C1 segment of cervical spinal cord (tissue), 14 donors: ENCODE results near the gene FAM83D.
A peak's percentile ranks its signal among the peaks of the same experiment; 100 is the strongest.
"Not testable (repeated sequence)": the region's sequence is repeated elsewhere in the genome, so short reads cannot be mapped to it uniquely, and the experiment has no call there.

Experiments used
- DNase-seq, 14 donors: peaks; one replicate each; lab custom pipeline; 2025; lab: John Stamatoyannopoulos, UW

FAM83D gene

DNA sequence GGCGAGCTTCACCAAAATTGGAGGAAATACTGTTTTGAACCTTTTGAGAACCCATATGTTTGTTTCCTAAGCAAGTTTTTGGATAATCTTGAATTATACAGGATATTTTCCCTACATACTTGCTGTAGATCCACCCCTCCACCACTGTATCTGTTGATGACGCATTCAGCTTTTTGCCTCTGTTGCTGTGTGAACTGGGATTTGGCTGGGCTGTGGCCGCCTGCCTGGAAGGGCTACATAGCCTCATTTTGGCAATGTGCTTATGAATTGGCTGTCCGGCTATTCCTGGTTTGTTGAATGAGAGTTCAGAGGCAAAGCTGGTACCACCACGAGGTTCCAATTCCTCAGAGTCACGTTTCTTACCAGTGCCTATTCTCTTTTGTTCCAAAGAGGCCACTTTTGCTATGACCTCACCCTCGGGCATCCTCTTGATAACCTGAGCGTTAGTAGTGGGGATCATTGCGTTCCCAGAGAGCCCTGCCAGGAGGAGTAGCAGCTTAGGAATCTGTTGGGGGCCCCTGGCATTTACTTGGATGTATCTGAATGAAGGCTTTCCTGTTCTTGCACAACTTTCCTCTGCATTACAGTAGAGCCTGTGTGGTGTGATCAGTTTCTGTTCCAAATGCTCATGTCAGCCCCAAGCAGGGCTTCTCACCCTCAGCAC, 6.4 kb downstream of the FAM83D start:
- no peak for DNase-seq

DNA sequence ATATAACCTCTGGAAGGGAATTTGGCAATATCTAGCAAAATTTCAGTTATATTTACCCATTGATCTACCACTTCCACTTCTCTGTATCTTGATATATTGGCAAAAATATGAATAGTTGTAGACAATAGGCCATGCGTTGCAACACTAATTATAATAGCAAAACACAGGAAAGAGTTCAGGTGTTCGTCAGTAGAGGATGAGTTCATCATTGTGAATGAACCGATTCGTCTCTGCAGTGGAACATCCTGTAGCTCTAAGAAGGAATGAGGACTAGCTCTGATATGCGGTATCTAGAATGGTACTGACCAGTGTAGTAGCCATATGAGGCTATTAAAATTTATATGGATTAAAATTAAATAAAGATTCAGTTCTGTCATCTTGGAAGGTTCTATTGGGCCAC, 8.3 kb downstream of the FAM83D start:
- no peak for DNase-seq

DNA sequence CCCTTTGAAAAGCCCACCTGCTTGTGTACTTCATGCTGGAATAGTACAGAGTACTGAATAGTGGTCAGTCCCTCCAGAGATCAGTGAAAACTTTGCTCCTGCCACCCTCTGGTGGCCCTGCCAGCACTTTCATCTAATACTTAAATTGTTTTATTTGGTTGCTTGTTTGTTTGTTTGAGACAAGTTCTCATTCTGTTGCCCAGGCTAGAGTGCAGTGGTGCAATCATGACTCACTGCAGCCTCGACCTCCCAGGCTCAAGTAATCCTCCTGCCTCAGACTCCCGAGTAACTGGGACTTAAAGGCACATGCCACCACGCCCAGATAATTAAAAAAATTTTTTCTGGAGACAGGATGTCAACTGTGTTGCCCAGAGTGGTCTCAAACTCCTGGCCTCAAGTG, 9.1 kb downstream of the FAM83D start:
- DNase-seq, result no peak

DNA sequence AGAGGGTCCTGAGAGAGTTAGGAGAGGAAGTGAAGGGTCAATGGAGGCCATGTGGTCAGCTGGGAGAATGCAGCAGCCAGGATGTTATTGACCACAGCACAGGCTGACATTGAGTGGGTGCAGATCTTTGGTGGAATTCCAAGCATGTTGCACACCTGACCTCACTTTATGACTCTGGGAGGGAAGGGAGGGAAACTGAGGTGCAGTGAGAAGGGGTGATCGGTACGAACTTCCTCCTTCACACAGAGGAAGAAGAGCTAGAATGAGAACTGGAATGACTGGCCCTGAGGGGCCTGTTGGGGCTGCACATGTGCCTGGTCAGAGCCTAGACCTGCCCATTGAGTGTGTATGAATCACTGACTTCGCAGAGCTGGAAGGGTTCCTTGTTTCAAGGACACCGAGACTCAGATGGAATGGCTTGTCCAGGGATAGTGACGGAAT, 9.8 kb downstream of the FAM83D start:
- no peak for DNase-seq

DNA sequence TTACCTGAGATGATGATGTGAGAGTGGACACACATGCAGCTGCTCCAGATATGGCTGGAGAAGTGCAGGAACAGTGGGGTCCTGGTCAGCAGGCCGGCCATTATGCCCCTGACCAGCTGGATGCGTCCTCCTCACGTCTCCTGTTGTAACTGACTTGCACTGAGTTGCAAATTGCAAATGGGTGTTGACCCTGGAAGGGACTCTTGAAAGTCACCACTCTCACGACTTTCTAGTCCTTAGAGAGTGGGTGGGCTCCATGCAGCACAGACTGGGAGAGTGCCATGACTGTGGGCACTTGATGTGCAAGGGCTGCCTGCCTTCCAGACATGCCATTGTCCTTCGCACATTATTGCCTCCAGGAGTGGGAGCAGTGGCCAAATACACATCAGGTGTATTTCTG, 10.8 kb downstream of the FAM83D start:
- DNase-seq, result no peak

DNA sequence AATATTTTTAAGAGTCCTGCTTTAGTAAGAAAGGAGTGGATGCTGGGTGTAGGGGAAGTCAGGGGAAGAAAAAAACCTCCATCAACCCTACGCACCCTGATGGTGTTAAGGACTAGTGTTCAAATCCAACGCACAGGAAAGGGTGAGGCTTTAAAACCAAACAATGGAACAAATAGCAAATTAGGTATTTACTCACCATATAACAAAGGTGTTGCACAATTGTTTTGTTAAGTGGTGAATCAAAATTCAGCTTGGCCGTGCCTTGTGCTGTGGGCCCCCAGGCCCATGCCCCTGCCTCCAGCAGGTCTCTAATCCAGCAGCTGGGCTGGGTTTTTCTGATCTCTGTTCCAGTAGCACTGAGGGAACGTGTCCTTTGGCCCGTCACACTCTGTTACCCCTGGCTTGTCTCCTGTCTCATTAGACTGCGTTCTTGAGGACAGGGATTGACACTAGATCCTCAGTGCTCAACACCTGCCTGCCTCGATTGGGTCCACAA, 11.8 kb downstream of the FAM83D start:
- no peak for DNase-seq

DNA sequence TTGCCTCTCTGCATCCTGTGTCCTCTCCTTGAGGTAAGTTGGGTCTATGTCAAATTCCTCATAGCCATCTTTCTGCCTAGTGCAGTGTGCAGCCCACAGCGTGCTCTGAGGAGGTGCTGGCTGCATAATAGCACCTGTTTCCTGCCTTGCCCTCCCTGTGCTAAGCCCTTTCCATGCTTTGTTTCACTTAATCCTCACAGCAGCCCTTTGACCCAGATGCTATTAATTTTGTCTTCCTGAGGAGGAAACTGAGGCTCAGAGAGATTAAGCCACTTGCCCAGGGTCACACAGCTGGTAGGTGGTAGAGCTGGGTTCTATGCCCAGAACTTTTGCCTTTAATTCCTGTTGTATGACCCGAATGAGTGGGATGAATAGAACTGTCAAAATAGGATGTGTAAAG, 13.5 kb downstream of the FAM83D start:
- no peak for DNase-seq

DNA sequence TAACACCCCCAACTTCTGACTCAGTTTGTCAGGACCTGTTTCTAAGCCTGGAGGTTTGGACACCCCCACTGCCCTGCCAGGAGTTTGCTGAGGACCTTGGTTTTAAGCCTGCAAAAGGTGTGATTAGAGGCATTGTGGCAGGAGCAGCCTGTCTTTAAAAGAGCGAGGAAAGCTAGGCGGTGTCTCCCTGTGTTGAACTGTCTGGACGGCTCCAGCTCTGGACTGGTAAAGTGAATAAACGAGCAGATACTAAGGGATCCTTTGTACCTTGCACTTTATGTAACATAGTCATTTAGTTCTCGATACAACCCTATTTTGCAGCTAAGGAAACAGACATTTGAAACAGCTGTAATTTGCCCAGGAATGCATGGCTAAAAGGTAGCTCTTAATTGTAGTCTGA, 14.4 kb downstream of the FAM83D start:
- no peak for DNase-seq

DNA sequence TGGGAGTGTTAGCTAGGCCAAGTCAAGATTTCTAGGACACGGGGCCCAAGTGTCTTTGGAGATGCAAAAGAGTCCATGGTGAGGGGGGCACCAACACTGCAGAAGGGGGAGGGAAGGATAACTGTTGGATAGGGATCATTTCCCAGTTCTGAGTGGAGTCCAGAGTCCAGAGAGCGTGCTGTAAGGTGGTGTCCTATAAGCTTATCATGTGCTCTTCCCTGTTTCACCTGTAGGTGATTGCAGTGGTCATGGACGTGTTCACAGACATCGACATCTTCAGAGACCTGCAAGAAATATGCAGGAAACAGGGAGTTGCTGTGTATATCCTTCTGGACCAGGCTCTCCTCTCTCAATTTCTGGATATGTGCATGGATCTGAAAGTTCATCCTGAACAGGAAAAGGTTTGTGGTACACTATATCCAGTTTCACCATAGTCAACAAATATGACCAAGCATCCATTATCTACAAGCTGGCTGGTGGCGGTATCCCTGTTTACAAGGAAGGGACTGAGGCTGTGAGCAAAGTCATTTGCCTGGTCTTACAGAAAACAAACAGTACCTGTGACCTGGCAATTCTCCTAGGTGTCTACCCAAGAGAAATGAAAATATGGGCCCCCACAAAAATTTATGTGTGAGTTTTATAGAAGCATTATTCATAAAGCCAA, 15.6 kb downstream of the FAM83D start:
- DNase-seq, result no peak

DNA sequence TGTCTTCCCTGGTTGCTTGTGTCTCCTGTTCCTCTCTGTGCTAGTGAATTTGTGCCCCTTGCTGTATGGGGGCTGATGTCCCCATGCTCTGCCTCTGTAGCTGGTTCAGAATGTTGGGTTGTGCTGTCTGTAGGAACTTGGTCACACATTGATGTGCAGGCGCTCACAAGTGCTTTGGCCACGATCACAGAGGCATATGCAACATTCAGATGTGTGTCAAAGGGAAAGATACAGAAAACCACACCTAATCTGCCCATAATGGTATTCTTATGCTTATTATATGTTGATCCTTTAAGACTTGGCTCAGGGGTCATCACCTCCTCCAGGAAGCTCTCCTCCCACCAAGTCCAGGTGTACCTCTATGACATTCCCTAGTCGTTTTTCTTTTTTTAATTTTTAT, 18.8 kb downstream of the FAM83D start:
- no peak for DNase-seq

DNA sequence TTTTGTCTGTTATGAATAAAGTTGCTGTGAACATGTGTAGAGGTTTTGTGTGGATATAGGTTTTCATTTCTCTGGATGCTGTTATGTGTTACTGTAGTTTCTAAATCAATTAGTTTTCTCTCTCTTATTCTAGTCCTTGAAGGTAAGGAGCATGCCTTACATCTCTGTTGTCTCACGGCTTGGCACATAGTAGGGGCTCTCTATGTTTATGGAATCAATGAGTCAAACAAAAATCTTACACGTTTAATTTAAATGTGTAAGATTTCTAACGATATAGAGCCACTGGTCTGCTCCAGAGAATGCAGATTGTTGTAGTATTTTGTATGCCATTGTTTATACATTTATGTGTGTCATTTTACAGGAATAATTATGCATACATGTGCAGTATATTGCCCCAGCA, 20.6 kb downstream of the FAM83D start:
- DNase-seq, result no peak

DNA sequence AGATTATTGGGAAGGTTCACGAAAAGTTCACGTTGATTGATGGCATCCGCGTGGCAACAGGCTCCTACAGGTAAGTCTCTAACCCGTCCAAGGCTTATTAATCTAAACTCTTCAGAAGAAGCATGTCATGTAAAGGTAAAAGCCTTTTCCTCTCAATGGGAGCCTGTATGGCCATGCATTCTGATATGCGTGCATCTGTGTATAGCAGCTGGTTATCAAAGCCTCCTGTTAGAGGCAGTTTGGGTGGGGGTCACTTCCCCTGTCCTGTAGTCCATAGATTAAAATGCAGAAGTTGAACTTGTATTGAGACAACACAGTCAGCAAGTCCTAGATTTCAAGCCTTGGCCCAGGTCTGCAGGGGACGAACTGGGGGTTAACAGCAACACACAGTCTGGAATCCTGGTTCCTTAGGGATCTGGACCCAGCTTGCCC, 21.7 kb downstream of the FAM83D start:
- no peak for DNase-seq

DNA sequence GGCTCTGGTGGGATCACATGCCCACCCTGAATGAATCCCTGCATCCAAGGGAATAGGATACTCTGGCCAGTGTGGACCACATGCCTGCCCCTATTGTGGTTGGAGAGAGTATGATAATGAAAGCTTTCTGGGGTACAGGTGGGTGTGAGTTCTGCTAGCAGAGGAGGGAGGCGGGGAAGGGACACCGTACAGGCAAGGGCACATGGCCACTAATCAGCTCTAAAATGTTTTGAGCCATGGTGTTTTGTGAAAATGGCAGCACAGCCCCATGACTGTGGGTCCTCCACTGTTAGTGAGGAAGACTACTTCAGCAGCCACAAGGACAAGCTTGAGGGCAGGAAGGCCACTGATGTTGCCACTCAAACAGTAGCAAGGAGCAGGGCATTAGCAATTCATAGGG, 24.0 kb downstream of the FAM83D start:
- DNase-seq, result no peak

DNA sequence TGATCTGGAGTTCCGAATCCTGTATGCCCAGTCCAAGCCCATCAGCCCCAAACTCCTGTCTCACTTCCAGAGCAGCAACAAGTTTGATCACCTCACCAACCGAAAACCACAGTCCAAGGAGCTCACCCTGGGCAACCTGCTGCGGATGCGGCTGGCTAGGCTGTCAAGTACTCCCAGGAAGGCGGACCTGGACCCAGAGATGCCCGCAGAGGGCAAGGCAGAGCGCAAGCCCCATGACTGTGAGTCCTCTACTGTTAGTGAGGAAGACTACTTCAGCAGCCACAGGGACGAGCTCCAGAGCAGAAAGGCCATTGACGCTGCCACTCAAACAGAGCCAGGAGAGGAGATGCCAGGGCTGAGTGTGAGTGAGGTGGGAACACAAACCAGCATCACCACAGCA, 25.4 kb downstream of the FAM83D start:
- no peak for DNase-seq

DNA sequence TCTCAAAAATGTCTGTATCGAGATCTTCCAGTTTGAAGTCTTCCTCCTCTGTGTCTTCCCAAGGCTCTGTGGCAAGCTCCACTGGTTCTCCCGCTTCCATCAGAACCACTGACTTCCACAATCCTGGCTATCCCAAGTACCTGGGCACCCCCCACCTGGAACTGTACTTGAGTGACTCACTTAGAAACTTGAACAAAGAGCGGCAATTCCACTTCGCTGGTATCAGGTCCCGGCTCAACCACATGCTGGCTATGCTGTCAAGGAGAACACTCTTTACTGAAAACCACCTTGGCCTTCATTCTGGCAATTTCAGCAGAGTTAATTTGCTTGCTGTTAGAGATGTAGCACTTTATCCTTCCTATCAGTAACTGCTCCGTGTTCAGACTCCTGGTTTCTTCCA, 25.9 kb downstream of the FAM83D start:
- DNase-seq, result no peak

DNA sequence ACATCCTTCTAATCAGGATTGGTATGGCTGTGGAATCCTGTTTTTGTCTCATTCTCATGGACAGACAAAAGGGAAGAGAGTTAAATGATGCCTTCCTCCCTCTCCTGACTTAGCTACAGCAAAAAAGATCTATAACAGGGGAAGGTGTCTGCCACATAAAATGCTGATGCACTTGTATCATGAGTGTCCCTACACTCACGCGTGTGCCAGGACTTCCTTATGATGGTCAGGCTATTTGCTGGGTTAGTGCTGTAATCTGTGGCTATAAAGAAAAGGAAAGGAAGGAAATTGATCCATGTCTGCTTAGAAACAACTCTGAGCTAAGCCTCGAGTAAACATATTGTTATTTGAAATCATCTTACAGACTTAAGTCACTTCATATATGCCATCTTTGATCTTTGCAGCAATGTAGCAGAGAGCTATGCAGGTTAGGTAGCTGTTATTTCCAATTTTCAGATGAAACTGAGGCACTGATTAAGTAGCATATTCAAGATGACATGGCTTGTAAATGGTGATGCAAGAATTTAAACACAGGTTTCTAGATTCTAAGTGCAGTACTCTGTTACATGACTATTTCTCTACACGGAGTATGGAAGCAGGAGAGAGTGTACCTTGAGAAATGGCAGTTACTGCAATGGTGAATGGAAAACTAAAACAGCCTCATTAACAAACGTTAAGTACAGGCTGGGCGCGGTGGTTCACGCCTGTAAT, 27.6 kb downstream of the FAM83D start:
- no peak for DNase-seq

DNA sequence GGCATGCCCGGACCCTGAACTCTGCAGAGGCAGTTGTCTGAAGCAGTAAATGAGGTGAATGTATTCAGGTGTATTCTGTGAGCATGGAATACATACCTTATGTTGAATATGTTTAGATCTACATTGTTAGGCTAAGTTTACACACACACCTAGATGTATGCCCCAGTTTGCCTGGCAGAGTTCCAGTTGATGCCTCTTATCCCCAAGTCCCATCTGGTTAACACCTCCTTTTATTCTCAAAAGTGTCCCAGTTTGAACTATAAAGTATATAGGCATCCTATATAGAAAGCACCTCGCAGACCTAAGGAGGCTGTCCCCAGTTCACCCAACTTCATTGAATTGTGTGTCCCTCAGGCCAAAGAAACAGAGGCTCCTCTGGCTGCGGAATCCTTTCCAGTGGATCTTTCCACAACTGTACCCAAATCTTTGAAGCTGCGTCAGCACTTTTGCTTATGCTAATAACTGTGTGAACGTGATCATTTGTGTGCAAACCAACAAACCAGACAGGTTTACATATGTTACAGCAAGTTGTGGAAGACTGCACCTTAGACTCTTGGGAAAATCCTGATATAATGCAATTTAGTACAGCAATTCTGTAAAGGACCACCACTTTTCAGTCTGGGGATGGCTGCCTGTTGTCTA, 31.1 kb downstream of the FAM83D start:
- DNase-seq, result no peak

DNA sequence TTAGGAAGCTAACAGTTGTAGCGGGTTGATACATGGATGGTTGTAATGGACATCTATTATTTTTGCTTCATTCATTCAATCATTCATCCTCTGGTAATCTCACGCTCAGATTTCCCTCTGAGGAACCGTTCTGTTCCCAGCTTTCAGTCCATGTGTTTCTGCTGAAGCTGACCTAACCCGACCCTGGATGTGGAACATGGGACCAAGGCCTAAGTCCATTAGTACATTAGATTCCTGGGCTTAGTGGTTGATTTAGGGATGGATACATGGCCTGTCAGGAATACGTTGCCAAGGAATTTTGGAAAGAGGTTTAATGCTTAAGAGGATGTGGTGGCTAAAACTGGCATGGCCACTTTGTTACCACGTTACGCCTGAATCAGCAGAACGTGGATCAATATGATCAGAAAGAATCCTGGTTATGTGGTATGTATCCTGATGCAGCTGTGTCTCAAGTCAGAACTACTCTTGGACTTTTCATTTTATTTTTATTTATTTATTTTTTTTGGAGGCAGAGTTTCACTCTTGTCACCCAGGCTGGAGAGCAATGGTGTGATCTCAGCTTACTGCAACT, 31.8 kb downstream of the FAM83D start:
- no peak for DNase-seq

DNA sequence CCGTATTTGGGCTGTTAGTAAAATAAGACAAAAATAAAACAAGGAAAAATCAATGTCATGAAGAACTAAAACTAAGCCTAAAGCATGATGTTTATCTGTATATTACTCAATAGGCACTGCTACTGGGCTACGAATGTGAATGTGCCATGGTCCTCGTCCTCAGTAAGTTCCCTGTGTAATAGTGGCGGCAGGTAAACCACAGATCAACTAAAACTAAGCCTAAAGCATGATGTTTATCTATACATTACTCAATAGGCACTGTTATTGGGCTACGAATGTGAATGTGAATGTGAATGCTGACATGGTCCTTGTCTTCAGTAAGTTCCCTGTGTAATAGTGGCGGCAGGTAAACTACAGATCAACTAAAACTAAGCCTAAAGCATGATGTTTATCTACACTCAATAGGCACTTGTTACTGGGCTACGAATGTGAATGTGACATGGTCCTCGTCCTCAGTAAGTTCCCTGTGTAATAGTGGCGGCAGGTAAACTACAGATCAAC, 34.0 kb downstream of the FAM83D start:
- DNase-seq, result not testable (repeated sequence)

DNA sequence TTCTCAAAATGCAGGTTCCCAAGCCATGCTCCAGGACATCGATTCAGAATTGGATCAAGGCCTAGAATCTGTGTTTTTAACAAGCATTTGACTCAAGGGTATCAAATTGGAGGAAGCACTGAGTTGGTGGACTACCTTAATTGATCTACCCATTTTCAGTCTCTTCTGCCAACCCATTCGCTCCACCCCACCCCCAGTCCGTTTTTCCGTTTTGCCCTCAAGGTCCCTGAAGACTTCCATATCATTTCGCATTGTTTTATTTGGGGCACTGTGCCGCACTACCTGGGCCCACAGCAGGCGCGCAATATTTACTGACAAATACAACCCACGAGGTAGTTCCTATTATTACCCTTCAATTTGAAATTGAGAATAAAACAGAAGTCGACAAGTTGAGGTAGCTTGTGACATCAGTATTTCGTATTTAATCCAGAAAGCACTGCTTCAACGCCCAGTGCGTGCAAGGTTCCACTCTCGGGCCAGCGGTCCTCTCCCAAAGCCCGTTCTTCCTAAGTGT, 35.4 kb downstream of the FAM83D start:
- DNase-seq, result peak in 1 of 14 donors; percentile 39
